Peyer's patch (tissue), 4 donors: ENCODE data around the gene CACNA2D1. TPM values are rescaled to one million over a fixed set of nuclear protein-coding genes. Genes with fewer than 3 reads are reported as not detected.

Source experiments
- DNase-seq, 3 donors: peaks; one replicate each; pipeline ENCODE4 v3.0.0-alpha.2; 2017 to 2019
- H3K27ac ChIP-seq, 4 donors: fragments of 200-600 bp; sonication (generic); one replicate each; pipeline ENCODE4 v1.5.1; 2016 to 2019
- H3K27me3 ChIP-seq, 2 donors: fragments of 200-600 bp; sonication (generic); one replicate each; pipeline ENCODE4 v1.5.1; 2019
- H3K36me3 ChIP-seq, 3 donors: fragments of 200-600 bp; sonication (generic); one replicate each; pipeline ENCODE4 v1.5.1; 2016 to 2019
- H3K4me1 ChIP-seq, 4 donors: fragments of 200-600 bp; sonication (generic); one replicate each; pipeline ENCODE4 v1.5.1; 2016 to 2019
- H3K4me3 ChIP-seq, 4 donors: fragments of 200-600 bp; sonication (generic); 1 replicate in 3 of 4; 2 replicates in 1 of 4; pipeline ENCODE4 v1.5.1; 2016 to 2019; ENCODE audit warnings: mild to moderate bottlenecking in 1 of 4
- H3K9me3 ChIP-seq, 4 donors: fragments of 200-600 bp; sonication (generic); one replicate each; pipeline ENCODE4 v1.5.1; 2016 to 2019; ENCODE audit warnings: mild to moderate bottlenecking in 1 of 4
- POLR2A ChIP-seq, 2 donors: fragments of 450-650 bp; IDR thresholded peaks; one replicate each; pipeline ENCODE4 v1.5.1; 2017; ENCODE audit warnings: antibody characterized with exemption in 2 of 2, mild to moderate bottlenecking in 2 of 2, moderate library complexity in 2 of 2
- total RNA-seq, 4 donors: library from RNA; depleted of rRNA; stranded (reverse); fragments of >200 nt; gene quantifications; one replicate each; pipeline ENCODE4 v1.1.0, GENCODE V29; 2016
- TF ChIP-seq, protein P1 (sequence below), 6 experiments: fragments of 450-650 bp in 4 of 6; fragments of 200-600 bp in 2 of 6; sonication (generic) in 1 of 6; IDR thresholded peaks; one replicate each; pipeline ENCODE4 v1.5.1; 2017 to 2019; ENCODE audit warnings: antibody characterized with exemption in 6 of 6, mild to moderate bottlenecking in 3 of 6, moderate library complexity in 1 of 6

The CACNA2D1 gene
- total RNA-seq, 4 donors from 2014 or later: 5.5 to 85.0 (median 11.5) TPM

DNA sequence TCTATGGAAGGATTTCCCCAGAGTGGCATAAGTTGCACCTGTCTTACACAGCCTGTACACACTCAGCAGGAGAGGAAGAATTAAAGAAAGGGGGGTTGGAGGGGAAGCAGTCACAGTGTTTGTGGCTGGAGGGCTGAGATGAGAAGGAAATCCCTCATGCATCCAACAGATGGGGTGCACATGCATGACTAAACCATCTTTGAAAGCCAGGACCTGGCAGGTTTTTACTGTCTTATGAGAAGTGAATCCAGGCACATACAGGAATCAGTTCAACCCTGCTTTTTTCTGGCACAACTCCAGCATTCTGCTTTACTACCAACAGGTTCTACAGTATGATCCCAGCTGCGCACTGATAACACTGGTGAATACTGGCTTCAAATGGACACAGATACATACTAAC lies 107.7 kb downstream of the CACNA2D1 start:
- H3K4me3 ChIP-seq: no peak overlapping the region
- no peak for TF ChIP-seq POLR2A (IDR thresholded peaks at IDR 0.05)
- TF ChIP-seq, protein P1, sequence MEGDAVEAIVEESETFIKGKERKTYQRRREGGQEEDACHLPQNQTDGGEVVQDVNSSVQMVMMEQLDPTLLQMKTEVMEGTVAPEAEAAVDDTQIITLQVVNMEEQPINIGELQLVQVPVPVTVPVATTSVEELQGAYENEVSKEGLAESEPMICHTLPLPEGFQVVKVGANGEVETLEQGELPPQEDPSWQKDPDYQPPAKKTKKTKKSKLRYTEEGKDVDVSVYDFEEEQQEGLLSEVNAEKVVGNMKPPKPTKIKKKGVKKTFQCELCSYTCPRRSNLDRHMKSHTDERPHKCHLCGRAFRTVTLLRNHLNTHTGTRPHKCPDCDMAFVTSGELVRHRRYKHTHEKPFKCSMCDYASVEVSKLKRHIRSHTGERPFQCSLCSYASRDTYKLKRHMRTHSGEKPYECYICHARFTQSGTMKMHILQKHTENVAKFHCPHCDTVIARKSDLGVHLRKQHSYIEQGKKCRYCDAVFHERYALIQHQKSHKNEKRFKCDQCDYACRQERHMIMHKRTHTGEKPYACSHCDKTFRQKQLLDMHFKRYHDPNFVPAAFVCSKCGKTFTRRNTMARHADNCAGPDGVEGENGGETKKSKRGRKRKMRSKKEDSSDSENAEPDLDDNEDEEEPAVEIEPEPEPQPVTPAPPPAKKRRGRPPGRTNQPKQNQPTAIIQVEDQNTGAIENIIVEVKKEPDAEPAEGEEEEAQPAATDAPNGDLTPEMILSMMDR (IDR thresholded peaks at IDR 0.05): no peak
- no peak for DNase-seq
- no peak overlapping the region for H3K27ac ChIP-seq
- no peaks in the 10 kb centered on the region for H3K4me1 ChIP-seq
- no peaks in the 10 kb centered on the region for H3K27me3 ChIP-seq
- H3K36me3 ChIP-seq: no peaks in the 10 kb centered on the region
- H3K9me3 ChIP-seq: no peaks in the 10 kb centered on the region

DNA sequence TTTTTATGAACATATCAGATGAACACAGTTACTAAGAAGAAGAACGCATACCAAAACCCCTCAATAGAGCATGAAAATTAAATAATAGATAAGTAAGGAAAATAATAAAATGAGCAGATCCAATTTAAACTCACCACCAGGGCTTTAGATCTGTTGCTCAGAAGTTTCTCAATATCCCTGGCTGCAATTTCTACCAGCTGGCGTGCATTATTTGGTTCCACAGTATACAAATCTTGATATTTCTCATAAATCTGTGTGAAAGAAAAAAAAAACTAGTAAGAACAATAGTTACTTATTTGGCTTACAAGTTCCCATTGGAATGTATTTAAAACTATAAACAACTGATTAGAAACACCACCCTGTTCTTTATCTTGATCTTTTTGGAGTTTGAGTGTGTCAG lies 108.6 kb downstream of the CACNA2D1 start:
- Histone ChIP-seq H3K27ac (no peak overlapping the region), H3K27me3 (no peaks in the 10 kb centered on the region), H3K36me3 (no peaks in the 10 kb centered on the region), H3K9me3 (no peaks in the 10 kb centered on the region), H3K4me1 (no peaks in the 10 kb centered on the region), H3K4me3 (no peak overlapping the region)
- TF ChIP-seq, protein P1 (IDR thresholded peaks at IDR 0.05): no peak
- no peak for TF ChIP-seq POLR2A (IDR thresholded peaks at IDR 0.05)
- DNase-seq: no peak

DNA sequence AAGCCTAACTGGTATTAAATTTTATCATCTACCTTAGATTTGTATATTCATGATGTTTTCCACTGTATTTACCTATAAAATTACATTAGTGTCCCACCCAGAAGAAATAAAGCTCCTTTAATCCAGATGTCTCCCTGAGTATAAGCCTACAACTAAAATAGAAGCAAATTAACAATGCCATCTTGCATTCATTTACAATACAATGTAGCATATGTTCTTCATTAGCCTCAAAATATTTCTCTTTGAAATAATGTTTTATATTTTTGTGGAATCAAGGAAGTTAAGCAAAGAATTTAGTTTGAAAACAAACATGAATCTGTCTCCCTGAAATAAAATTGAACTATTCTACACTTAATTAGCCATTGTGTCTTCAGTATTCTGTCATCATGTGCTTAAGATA lies 112.3 kb downstream of the CACNA2D1 start:
- no peaks in the 10 kb centered on the region for H3K4me1 ChIP-seq
- H3K27ac ChIP-seq: no peak overlapping the region
- TF ChIP-seq POLR2A (IDR thresholded peaks at IDR 0.05): no peak
- TF ChIP-seq, protein P1 (IDR thresholded peaks at IDR 0.05): no peak
- H3K27me3 ChIP-seq: no peaks in the 10 kb centered on the region
- H3K4me3 ChIP-seq: no peak overlapping the region
- no peaks in the 10 kb centered on the region for H3K36me3 ChIP-seq
- H3K9me3 ChIP-seq: no peaks in the 10 kb centered on the region
- no peak for DNase-seq

DNA sequence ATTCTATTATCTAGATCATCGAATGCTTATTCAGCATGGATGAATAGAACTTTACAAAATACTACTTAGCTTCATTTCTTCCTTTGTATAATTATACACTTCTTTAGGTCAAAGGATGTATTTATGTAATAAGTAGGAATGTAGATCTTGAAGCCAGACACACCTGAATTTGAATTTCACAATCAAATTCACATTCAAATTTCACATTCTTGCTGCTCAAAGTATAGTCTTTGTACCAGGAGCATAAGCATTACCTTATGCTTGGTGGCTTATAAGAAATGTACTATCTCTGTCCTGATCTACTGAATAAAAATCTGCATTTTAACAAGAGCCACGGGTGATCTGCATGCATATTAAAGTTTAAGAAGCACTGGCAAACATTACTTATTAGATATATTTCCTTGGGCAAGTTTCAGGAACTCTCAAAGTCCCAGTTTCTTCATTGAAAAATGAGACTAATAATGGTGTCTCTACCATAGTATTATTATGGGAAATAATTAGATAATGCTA lies 112.8 kb downstream of the CACNA2D1 start:
- H3K9me3 ChIP-seq: no peaks in the 10 kb centered on the region
- no peaks in the 10 kb centered on the region for H3K27me3 ChIP-seq
- TF ChIP-seq, protein P1 (IDR thresholded peaks at IDR 0.05): no peak
- TF ChIP-seq POLR2A (IDR thresholded peaks at IDR 0.05): no peak
- H3K4me1 ChIP-seq: no peaks in the 10 kb centered on the region
- DNase-seq: no peak
- no peaks in the 10 kb centered on the region for H3K36me3 ChIP-seq
- no peak overlapping the region for H3K4me3 ChIP-seq
- no peak overlapping the region for H3K27ac ChIP-seq

DNA sequence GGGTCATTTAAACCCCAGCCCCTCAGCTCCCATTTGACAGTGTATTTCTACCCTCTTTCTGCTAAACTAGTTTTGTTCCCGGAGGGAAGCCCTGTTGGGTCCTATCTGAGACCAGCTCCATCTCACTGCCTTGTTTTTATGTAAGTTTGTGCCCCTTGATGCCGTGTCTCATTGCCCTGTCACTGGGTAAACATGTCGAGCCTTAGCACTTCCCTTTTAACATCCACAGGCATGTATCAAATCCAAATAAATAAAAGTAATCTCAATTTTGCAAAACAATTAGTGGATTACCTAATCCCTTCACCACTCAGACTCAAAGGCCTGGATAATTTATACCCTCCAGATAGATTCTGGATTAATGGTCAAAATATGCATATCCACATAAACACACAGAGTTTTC lies 115.7 kb downstream of the CACNA2D1 start:
- Histone ChIP-seq H3K9me3 (no peaks in the 10 kb centered on the region), H3K27me3 (no peaks in the 10 kb centered on the region), H3K36me3 (no peaks in the 10 kb centered on the region), H3K4me1 (no peaks in the 10 kb centered on the region), H3K27ac (no peak overlapping the region), H3K4me3 (no peak overlapping the region)
- TF ChIP-seq, protein P1 (IDR thresholded peaks at IDR 0.05): no peak
- TF ChIP-seq POLR2A (IDR thresholded peaks at IDR 0.05): no peak
- no peak for DNase-seq

DNA sequence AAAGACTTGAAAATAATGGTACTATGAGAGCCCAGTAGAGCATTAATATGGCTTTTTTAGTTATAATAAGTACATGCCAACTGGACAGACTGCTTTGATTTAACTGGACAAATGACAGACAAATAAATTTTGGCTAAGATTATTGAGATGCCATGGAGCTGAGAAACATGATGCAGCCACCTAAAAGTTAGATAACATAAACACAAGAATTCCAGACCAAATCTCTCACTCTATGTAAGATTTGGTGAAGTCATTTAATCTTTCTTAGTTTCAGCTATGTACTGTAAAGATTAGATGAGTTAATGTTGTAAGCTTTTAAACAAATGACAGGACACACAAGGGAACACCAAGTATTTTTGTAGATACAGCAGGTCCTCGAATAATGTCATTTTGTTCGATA lies 118.2 kb downstream of the CACNA2D1 start:
- H3K4me3 ChIP-seq: no peak overlapping the region
- no peak for DNase-seq
- TF ChIP-seq, protein P1 (IDR thresholded peaks at IDR 0.05): no peak
- TF ChIP-seq POLR2A (IDR thresholded peaks at IDR 0.05): no peak
- H3K9me3 ChIP-seq: no peaks in the 10 kb centered on the region
- H3K36me3 ChIP-seq: no peaks in the 10 kb centered on the region
- no peaks in the 10 kb centered on the region for H3K27me3 ChIP-seq
- no peaks in the 10 kb centered on the region for H3K4me1 ChIP-seq
- H3K27ac ChIP-seq: no peak overlapping the region
